HG02678 (cell line): ENCODE data around the gene BCL2L13.
"Not testable (repeated sequence)": the region's sequence is repeated elsewhere in the genome, so short reads cannot be mapped to it uniquely, and the experiment has no call there.

Source experiments
- ATAC-seq: cut with Tn5 transposase; IDR thresholded peaks from one replicate; pipeline ENCODE4 v1.9.1; 2021; ENCODE audit warnings: mild to moderate bottlenecking, moderate library complexity; ENCODE audit not compliant: unreplicated experiment

The BCL2L13 gene

GRCh38 chr22:17753401-17753989 is 114.9 kb downstream of the BCL2L13 start:
- no peak for ATAC-seq

GRCh38 chr22:17754233-17754925 is 115.8 kb downstream of the BCL2L13 start:
- no peak for ATAC-seq

- ATAC-seq, result no peak
These were observed 122.6 kb downstream of the BCL2L13 start for GRCh38 chr22:17761138-17761488.

- ATAC-seq, result not testable (repeated sequence)
These were observed 124.9 kb downstream of the BCL2L13 start for GRCh38 chr22:17763442-17763841.

GRCh38 chr22:17764036-17764435 is 125.5 kb downstream of the BCL2L13 start:
- no peak for ATAC-seq

- not testable (repeated sequence) for ATAC-seq
These were observed 126.3 kb downstream of the BCL2L13 start for GRCh38 chr22:17764852-17765251.

- ATAC-seq, result peak; percentile 82
These were observed 128.9 kb downstream of the BCL2L13 start for GRCh38 chr22:17767233-17768065.

- no peak for ATAC-seq
These were observed 130.6 kb downstream of the BCL2L13 start for GRCh38 chr22:17769013-17769715.

GRCh38 chr22:17769716-17770082 is 131.1 kb downstream of the BCL2L13 start:
- no peak for ATAC-seq

- ATAC-seq, result no peak
These were observed 131.9 kb downstream of the BCL2L13 start for GRCh38 chr22:17770180-17771077.

GRCh38 chr22:17772249-17772957 is 133.8 kb downstream of the BCL2L13 start:
- ATAC-seq, result no peak

GRCh38 chr22:17772958-17773605 is 134.5 kb downstream of the BCL2L13 start:
- ATAC-seq, result no peak

- ATAC-seq, result peak; percentile 46
These were observed 135.1 kb downstream of the BCL2L13 start for GRCh38 chr22:17773606-17774205.

- ATAC-seq, result peak; percentile 34
These were observed 135.8 kb downstream of the BCL2L13 start, which contains the start of gene BID for GRCh38 chr22:17774206-17774925. TSS of gene BID (minus strand) at chr22:17774469. CDS start at chr22:17750116, 24,353 bp downstream.

- no peak for ATAC-seq
These were observed 136.5 kb downstream of the BCL2L13 start for GRCh38 chr22:17774926-17775685.

GRCh38 chr22:17775781-17776465 is 137.4 kb downstream of the BCL2L13 start:
- ATAC-seq, result no peak
